Loucy (cell line): Measurements from ENCODE around the gene FGF3.

ENCODE experiments used
- CTCF ChIP-seq: fragments of 200-600 bp; sonication (generic); conservative IDR thresholded peaks from 2 replicates; pipeline ENCODE4 v1.5.1; 2014; ENCODE audit warnings: mild to moderate bottlenecking, antibody characterized with exemption, low read length
- EZH2phosphoT487 ChIP-seq: fragments of 200-600 bp; IDR thresholded peaks from 2 replicates; pipeline ENCODE4 v1.6.1; 2018; ENCODE audit warnings: antibody characterized with exemption, mild to moderate bottlenecking, moderate library complexity, borderline replicate concordance

- TF ChIP-seq CTCF (no peak), EZH2phosphoT487 (no peak)
These were observed 19.6 kb downstream of the FGF3 start for GRCh38 chr11:69799582-69799981.
